Fibroblast of the conjunctiva (primary cell): ENCODE results near the gene ADD2.
"Not testable (repeated sequence)": the region's sequence is repeated elsewhere in the genome, so short reads cannot be mapped to it uniquely, and the experiment has no call there.

ENCODE experiments used
- DNase-seq: peaks from one replicate; pipeline ENCODE4 v3.0.0-alpha.2; 2010; ENCODE audit warnings: low read depth

Gene ADD2

GRCh38 chr2:70751881-70752280, 16.1 kb downstream of the ADD2 start:
- DNase-seq: no peak

- no peak for DNase-seq
Observed at GRCh38 chr2:70750320-70750719, 17.7 kb downstream of the ADD2 start.

DNA sequence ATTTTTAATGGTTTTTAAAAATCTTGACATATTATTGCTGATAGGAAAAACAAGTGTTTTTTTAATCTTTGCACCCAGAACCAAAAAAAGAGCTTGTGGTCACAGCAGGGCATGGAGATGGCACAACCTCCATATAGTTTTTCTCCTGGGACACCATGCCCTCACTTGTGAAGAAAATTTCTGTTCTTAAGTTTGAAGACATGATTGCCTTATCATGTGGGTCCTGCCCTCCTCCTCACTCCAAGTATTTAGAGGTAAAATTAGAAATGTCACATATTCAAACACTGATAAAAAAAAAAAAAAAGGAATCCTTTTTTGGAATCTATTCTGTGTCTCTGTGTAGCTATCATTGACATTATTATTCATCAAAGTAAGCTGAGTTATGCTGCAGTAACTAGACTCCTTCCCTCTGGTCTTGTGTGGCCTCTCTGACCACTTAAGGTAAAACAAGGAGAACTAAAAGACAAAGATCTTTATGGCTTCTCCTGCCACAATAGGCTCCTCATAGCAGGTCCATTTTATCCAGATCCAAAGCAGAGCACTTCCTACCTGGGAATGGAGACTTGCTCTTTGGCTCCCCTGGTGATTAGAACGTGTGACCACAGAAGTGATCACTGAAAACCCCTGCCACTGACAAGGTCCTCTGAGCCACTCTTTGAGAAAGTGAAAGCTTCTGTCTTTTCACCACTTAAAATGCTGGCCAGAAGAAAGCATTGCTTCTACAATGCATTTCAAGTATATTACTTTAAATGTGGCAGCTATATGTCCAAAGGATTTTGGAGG, 19.8 kb downstream of the ADD2 start:
- DNase-seq: no peak

- no peak for DNase-seq
Observed at GRCh38 chr2:70747284-70747683, 20.7 kb downstream of the ADD2 start.

GRCh38 chr2:70746094-70746974, 21.7 kb downstream of the ADD2 start:
- DNase-seq: no peak

DNA sequence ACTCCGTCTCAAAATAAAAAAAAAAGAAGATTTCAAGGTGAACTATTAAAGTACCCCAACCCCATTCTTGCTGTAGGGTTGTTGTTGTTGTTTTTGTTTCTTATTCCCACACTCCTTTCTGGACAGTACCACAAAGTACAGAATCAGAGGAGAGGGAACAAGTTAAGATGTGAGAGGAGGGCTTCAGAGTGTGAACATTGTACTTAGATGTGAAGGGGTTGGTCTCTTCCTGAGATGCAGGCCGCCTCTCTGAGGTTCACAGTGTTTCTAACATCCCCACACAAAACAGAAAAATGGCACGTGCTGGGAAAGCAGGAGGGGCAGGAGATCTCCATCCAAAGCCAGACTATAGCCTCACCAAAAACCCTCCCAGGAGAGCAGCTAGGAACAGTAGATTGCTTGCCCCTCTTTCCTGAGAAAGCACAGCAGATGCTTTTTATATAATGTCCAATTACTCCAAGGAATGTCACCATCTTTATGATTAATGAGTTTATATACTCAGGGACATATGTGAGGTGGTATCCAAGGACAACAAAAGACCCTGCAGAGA, 22.6 kb downstream of the ADD2 start:
- no peak for DNase-seq

DNA sequence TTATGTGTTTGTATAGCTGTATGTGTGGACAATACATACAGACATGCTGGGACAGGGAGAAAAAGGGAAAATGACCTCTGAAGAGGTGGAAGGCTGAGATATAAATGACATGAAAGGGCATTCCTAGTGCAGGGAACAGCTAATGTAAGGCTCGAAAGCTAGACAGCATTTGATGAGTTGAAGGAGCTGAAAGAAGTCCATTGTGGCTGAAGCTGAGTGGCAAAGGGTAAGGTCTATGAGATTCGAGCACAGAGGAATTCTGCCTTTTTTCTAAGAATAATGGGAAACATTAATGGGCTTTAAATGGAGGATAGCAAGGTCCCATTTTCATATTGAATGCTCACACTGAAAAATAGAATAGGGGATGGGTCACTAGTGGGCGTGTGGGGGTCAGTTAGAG, 23.6 kb downstream of the ADD2 start:
- DNase-seq: no peak

- no peak for DNase-seq
Observed at GRCh38 chr2:70743677-70744076, 24.3 kb downstream of the ADD2 start.

DNA sequence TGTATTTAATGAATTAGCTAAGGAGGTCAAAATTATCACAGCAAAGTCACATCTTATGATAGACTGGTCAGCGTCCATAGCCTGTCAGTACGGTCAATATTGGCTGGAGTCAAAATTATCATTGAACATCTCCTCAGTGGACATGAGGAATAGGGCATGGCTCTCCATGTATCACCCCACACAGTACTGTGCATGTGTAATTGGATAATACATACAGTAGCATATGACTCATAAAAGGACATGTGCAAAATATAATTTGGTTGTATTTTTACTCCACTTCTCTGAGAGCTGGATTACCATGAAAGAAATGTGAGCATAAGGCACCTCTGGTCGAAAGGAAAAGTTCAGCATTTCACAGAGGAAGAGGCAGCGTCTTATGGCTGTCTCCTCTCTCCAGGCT, 24.9 kb downstream of the ADD2 start:
- no peak for DNase-seq

GRCh38 chr2:70739492-70739891, 28.5 kb downstream of the ADD2 start:
- DNase-seq: not testable (repeated sequence)

GRCh38 chr2:70738159-70738558, 29.8 kb downstream of the ADD2 start:
- no peak for DNase-seq

DNA sequence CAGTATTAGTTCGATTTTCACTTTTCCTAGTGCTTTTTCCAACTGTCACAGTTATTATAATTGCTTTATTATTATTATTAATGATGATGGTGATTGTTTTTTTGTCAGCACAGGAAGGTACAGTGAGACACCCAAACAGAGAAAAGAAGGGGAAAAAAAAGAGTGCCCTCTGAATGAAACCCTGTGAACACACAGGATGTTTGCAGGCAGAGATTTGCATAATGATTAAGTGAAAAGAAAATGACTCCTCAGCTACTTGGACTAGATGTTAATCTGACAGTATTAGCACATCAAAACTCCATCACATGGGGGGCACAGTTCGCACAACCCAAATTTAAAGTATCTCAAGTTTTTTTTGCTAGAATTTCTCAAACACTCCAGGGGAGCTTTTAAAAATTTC, 32.9 kb downstream of the ADD2 start:
- DNase-seq: no peak

DNA sequence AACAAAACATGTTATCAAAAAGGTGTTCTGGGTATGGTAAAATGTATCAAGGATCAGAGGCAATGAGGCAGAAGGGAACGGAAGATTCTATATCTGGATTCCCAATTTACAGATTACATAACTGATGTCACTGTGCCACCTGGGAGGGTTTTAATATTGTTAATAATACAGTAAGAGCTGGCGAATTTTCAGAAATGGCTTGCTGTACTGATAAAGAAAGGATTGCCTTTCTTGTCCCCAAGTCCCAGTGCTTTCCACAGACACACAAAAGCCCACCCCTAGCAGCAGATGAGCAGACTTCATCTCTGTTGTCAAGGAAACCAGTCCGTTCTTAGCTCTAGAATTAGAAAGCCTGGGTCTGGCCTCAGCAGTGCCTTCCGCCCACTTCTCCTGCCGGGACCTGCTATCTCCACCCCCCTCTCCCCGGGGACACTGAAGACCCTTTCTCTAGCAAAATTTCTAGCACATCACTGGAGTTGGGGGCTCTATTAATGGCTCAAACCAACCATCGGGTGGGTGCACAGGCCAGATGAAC, 34.3 kb downstream of the ADD2 start:
- no peak for DNase-seq

GRCh38 chr2:70732766-70733645, 35.0 kb downstream of the ADD2 start:
- no peak for DNase-seq

GRCh38 chr2:70730730-70731129, 37.3 kb downstream of the ADD2 start:
- DNase-seq: no peak

- DNase-seq: no peak
Observed at GRCh38 chr2:70729647-70730046, 38.4 kb downstream of the ADD2 start.

DNA sequence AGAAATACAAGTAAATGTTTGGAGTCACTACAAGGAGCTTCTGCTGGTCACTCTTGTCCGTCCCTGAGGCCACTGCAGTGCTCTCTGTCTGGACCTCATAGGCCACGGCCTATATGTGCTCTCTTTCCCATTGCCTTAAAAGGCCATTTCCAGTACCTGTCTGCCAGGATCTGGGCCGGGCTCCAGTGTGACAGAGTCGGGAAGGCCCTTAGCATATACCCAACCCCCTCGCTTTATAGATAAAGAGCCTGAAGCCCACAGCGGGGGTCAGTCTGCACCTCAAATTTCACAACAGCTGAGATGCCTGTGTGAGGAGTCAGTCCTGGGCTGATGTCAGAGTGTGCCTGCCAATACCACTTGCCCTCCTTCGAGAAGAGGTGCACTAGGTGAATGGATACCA, 39.9 kb downstream of the ADD2 start:
- DNase-seq: no peak

DNA sequence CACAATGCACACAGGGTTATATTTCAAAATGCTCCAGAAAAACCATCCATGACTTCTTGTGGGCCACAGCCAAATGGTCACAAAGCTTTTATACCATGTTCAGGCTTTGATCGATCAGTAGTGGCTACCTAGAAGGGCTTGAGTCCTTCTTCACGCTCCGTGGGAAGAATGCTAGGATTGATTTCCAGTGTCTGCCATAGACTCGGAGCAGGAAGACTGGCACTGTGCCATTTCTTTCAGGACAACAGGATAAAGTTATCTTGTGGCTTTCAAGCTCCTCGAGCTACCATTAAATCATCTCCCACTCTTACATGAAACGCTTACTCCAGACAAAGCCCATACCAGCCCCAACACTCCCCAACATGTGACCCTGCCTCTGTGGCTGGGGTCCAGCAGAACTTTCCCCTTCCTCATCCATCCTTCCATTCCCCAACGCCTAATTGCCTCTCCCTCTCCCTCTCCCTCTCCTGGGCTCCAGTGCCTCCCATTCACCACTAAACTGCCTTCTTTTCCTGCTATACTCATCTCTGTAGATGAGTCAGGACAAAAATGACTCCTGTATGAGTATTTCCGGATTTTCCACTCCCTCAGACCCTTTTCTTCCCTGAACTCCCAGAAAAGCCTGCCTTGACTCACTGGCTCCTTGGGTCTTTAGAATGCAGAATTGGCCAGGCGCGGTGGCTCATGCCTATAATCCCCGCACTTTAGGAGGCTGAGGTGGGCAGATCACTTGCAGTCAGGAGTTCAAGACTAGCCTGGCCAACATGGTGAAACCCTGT, 40.9 kb downstream of the ADD2 start:
- DNase-seq: no peak

- DNase-seq: no peak
Observed at GRCh38 chr2:70725505-70725904, 42.5 kb downstream of the ADD2 start.

- no peak for DNase-seq
Observed at GRCh38 chr2:70724366-70724765, 43.6 kb downstream of the ADD2 start.

DNA sequence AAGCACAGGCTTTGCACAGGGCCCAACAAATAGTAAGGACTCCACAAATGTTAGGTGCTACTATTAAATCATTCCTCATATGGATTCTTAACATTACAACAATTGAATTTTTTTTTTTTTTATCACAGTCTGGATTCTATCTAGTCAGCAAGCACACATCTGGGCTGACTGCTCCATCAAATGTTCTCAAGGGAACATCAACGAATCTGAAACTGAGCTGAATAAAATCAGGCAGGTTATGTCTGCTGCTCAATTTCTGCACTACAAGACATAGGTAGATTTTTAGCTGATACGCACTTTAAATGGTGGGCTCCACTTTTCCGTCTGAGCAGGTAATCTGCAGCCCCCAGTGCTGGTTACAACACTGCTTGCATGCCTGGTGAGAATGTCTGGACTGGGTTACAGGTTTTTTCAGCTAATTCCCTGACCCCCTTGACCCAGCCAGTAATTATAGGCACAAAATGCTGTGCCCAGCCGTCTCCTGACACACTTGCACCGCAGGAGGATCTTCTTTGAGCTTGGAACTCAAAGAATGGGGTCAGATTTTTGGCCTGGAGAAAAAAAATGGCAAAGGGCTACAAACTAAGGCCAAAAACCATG, 44.6 kb downstream of the ADD2 start:
- no peak for DNase-seq
